ENCODE data around the gene GYG2.

The GYG2 gene

DNA sequence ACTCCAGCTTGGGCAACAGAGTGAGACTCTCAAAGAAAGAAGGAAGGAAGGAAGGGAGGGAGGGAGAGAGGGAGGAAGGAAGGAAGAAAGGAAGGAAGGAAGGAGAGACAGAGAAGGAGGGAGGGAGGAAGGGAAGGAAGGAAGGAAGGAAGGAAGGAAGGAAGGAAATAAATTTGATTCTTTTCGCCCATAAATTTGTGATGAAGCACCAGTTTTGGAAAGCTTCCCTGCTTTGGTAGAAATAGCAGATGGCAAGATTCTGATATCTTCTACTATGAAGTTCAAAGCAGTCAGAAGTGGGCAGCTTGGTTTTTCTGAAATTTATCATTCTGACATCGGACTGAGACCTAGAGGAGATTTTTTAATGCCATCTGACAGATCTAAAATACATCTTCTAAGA, 11.7 kb upstream of the GYG2 start:
- no peak for DNase-seq (ENCODE audit: low read depth, low spot score)

DNA sequence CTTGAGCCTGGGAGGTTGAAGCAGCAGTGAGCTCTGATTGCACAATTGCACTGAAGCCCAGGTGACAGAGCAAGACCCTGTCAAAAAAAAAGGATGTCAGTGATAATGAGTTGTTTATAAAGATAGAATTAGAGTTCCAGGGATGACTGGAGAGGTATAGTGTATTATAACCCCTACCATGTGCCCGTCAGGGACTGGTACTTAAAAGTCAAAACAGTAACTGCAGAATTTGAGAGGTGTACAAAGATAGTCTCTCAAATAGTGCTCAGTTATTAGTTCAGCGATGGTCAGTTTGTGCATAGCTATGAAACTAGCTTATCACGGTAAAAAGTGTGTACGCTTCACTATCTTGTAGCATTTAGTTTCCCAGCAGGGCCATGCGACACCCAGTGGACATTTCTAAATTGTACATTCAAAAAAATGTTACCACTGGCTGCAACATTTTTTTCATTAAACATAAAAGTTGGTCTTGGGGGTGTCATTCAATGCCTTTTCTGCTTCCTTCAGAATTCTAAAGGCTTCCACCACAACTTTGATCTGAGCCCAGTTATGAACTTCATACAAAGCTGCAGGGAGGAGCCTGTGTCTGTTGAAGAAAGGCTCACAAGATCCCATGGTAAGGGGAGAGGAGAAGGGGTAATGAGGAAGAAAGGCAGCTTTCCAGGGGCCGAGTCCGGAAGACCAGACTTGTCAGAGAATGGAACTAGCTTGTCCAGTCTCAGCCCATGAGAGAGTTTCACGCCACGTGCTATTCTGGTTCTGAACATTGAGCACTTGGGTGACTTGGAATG, 9.2 kb upstream of the GYG2 start:
- DNase-seq (ENCODE audit: low read depth, low spot score) = peak; percentile 31

DNA sequence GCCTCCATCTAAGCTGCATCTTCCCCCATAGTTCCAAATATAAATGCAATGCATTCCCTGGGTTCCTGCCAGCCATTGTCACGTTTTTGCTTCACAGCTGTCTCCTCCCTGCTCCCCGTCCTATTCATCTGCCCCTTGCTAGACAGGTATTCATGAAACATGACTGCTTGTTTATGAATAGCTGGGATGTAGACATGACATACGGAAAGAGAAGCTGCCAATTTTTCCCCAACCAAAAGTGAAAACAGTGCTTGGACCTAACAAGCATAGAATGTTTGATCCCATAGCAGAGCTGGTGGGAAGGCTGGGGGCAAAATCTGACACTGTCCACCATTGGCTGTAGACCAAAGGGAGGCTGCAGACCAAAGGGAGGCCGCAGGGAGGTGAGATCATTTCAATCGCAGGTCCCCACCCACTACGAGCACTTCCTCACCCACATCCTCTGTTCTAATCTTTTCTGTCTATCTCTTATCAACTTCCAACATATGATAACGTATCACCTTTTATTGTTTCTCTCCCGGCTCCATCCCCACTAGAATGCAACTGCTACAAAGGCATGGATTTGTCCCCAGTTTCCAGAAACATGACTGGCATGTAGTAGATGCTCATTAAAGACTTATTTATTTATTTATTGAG, 8.5 kb upstream of the GYG2 start:
- DNase-seq (ENCODE audit: low read depth, low spot score) = no peak

DNA sequence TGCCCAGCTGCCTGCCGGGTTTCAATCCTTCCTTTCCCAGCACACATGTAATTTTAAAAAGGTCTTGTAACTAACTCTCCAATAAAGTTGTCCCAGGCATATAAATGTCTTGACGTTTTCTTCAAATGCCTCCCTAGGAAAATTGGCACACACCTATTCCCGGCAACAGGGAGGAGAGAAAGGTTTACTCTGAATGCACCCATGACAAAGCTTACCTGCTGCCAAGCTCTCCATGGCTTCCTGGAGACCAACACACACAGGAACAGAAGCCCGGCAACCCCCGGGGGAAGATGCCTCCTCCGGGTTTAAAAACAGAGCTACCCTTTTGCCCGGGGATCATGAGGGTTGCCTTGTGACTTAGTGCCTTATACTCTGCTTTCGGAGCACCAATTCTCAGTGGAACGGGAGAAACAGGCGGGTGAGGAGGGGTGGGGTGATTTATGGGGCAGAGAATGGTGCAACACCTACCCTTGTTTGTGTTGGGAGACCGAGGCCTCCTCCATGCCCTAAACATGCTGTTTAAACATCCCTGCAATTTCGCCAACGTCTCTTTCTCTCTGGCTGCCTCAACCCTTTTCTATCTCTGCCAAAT, 4.8 kb upstream of the GYG2 start:
- DNase-seq (ENCODE audit: low read depth, low spot score) = no peak

DNA sequence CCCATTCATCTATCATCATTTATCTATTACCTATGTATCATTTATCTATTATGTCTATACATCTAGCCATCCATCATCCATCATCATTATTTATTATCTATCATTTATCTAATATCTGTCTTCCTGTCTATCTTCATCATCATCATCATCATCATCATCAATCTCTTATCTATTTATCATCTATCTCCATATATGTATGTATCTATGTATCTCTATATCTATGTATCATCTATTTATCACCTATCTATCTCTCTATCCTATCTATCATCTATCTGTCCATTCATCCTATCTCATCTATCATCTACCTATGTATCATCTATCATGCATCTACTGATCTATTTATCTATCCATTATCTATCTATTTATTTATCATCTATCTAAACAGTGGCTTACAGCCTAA, 3.8 kb upstream of the GYG2 start:
- no peak for DNase-seq (ENCODE audit: low read depth, low spot score)

DNA sequence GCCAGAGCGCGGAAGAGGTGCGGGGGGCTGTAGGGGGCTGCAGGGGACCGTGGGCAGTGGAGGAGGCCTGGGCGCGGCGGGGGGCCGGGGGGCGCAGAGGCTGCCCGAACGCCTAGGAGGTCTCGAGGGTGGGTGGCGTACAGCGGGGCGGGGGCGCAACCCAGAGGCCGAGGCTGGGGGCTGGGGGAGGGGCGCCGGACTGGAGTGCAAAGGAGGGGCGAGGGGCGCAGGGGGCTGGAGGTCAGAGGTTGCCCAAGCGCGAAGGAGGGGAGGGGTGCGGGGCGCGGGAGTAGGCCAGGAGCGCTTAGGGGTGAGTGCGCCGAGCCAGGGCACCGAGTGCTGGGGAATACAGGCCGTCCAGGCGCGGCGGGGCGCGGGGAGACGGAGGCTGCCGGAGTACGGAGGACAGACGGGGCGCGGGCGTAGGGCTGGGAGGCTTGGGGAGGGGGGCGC, 255 bp downstream of the GYG2 start:
- DNase-seq (ENCODE audit: low read depth, low spot score) = peak; percentile 17

DNA sequence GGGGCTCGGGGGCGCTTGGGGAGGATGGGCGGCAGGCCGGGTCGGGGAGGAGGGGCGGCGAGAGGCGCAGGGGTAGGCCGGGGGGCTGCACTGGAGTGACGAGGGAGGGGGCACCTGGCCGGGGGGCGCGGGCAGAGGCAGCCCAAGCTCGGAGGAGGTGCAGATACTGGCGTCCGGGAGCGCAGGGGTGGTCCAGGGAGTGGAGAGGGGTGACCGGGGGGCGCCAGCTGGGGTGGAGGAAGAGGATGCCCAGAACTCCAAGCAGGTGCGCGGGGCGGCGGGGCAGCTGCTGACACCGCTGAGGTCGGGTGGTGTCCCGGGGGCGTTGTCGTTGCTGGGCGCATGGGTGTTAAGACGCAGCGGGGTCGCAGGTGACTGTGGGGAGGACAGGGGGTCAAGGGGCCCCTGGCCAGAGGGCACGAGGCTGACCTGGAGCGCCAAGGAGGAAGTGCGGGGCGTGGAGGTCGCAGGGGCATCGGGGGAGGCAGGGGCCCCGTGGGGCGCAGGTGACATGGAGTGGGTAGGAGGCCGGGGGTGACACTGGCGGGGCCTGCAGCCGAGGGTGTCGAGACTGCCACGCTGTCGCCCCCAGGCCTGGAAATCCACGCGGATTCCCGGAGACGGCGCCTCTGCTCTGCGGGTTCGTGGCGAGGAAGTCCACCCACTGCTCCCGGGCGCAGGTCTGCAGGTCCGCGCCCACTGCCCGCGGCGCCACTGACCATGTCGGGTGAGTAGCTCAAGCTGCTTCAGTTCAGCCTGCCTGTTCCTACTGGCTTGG, 928 bp downstream of the GYG2 start:
- DNase-seq (ENCODE audit: low read depth, low spot score) = no peak

DNA sequence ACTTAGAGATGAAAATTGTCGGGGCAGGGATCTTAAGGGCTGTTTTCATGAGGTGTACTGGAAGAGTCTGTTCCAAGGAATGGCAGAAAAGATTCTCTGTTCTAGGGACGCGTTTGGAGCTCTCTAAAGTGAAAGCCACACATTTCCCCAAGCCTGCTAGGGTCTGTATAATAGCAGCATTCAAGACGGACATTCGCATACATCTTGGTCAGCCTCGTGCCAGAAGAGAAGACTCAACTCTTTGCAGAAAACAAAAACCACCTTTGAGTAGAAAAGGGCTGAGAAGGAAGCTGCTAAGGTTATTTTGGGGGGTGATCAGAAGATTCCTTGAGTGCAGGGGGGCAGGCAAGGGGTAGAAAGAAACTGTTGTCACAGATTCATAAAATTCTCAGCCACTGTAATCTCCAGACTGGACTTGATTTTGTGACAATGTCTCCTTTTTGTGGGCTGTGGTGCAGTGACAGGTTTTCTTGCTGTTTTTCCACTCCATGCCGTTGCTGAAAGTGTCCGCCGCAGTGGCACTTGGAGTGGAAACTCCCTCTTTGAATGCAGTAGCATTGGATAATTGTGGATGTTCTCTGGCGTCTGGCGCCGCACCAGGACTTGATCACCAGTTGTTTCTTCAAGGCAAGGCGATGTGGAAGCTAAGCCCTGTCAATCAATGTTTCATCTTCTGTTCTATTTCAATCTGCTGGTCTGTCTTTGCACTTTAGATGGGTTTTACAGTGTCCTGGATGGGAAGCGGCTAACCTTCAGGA, 2.9 kb downstream of the GYG2 start:
- no peak for DNase-seq (ENCODE audit: low read depth, low spot score)

DNA sequence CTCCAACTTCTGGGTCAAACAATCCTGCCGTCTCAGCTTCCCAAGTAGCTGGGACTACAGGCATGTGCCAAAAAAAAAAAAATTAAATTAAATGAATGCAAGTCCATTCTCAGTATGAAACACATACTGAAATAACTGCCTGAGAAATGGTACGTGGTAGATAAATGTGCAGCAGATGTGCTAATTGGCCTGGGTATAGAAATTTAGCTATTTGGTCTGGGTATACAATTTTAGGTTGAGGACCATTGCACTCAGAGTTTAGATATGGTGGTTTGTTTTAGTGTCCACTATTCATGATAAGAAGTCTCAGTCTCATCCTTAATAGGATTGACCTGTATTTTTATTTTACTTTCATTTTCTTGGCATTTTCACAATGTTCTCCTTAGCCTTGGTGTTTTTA, 9.2 kb downstream of the GYG2 start:
- no peak for DNase-seq (ENCODE audit: low read depth, low spot score)

DNA sequence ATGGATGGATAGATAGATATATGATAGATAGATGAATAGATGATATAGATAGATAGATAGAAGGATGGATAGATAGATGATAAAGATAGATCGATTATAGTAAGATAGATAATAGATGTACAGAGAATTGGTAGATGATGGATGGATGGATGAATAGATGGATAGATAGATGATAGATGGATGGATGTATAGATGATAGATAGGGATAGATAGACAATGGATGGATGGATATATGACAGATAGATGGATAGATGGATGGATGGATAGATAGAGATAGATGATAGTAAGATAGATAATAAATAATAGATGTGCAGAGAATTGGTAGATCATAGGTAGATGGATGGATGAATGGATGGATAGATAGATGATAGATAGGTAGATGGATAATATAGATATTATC, 12.2 kb downstream of the GYG2 start:
- DNase-seq (ENCODE audit: low read depth, low spot score) = no peak

DNA sequence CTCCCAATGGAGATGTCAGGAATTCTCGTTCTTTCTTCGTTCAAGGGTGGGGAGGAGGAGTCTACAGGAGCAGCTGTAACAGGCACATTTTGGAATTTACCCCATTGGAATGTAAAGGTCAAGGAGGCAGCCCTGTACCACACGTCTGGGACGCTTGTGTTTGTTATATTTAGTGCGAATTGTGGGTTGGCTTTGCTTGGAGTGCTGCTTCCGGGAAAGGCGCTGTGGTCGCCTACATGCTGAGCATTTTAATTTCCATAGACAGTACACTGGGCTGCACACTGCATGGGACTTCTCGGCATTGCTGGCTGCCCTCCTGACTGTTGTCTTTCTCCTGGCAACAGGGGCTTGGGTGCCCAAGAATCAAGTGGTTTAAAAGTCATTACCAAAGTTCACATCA, 12.8 kb downstream of the GYG2 start:
- DNase-seq (ENCODE audit: low read depth, low spot score) = peak; percentile 44

DNA sequence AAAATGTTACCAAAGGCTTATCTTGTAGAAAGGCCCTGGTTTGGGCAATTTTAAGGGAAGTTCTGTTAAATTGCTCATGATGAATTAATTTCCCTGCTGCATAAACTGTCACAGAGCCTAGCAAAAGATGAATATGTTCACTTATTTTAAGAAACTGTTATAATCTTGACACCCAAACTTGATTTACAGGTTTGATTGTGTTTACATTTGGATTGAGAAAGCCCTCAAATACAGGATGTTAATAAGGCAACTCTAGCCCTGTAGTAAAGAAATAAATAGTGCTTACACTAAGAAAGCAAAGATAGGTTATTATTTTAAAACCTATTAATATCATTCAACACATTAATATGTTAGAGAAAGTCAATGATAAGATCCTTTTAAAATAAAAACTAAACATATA, 18.3 kb downstream of the GYG2 start:
- no peak for DNase-seq (ENCODE audit: low read depth, low spot score)

DNA sequence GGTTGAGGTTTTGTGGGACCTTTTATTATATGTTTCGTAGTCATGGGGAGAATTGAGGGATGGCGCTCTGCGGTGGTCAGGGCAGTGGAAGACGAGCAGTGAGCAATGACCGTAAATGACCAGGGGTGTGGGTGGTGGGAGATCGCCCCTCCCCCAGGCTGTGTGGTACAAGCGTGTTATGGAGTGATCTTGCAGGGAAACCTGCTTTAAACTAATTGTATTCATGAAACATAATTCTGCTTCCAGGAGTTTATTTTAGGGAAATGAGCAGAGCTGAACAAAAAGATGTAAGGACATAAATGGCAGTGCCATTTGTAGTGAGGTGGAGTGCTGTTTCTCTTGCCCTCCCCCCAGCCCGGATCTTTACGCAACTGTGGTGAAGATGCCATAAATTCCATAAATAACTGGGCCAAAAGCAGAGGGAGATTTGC, 20.2 kb downstream of the GYG2 start:
- peak; percentile 81 for DNase-seq (ENCODE audit: low read depth, low spot score)

DNA sequence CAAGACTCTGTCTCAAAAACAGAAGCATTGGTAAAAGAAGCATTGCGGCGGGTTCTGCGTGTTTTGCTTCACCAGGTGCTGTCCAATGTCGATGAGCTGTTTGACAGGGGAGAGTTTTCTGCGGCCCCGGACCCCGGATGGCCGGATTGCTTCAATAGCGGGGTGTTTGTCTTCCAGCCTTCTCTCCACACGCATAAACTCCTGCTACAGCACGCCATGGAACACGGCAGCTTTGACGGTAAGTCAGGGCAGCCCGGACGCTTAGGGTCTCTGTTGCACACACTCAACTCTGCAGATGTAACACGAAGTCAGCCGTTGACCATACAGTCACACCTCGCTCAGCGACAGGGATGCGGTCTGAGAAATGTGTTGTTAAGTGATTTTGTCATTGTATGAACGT, 26.2 kb downstream of the GYG2 start:
- no peak for DNase-seq (ENCODE audit: low read depth, low spot score)

DNA sequence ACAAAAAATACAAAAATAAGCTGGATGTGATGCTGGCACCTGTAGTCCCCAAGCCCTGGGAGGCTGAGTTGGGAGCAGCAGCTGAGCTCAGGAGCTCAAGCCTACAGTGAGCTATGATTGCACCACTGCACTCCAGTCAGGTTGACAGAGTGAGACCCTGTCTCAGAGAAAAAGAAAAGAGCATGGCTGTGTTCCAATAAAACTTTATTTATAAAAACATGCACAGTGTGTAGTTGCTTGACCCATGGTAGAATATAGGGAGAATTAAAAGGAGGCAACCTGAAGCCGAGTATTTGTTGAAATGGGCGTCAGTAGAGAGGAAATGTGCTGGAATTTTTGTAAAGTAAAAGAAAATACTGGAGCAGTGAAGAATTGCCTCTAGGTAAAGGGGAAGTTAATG, 27.0 kb downstream of the GYG2 start:
- DNase-seq (ENCODE audit: low read depth, low spot score) = no peak

DNA sequence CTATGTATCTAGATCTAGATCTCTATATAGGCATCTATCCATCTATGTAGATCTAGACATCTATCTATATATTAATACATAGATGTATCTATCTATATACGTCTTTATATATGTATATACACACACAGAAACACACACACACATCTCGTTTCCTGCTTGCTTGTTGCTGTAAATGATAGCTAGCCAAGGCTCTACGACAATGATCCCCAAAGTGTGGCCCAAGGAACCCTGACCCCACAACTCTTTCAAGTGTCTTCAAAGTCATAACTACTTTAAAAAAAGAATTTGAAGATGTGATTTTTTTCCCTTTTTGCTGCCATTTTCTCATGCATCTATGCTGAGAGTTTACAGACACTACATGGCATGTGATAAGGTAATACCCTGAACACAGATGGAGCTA, 28.8 kb downstream of the GYG2 start:
- DNase-seq (ENCODE audit: low read depth, low spot score) = no peak

DNA sequence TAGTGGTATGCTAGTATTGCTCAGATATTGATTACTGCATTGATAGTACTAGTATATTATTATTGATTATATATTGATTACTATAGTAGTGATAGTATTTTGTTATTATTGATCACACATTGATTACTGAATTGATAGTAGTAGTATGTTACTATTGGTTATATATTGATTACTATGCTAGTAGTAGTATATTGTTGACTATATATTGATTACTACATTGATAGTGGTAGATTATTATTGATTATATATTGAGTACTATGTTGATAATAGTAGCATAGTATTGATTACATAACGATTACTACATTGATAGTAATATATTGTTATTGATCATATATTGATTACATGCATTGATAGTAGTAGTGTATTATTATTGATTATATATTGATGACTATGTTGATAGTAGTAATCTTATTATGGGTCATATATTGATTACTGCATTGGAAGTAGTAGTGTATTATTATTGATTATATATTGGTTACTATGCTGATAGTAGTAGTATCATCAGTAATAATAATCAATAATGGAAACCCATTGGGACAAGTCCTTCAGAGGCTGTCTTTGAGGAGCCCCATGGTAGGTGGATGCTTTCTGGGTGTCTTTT, 30.6 kb downstream of the GYG2 start:
- DNase-seq (ENCODE audit: low read depth, low spot score) = no peak

DNA sequence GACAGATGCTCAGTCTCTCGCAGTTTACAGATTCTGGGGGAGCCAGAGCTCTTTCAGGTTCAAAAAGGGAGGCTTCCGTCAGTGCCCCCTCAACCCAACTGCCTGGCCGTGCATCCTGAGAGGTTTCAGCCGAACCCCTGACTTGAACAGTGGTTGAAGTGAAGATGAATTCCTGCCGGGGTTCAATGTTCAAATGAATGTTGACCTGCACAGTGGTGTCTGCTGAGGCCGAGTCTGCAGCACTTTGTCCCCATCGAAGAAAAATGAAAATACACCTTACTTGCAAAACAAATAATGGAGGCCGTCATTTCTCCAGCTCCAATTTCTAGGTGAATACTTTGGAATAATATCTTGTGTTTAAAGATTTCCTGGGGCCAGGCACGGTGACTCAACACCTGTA, 33.7 kb downstream of the GYG2 start:
- DNase-seq (ENCODE audit: low read depth, low spot score) = no peak

DNA sequence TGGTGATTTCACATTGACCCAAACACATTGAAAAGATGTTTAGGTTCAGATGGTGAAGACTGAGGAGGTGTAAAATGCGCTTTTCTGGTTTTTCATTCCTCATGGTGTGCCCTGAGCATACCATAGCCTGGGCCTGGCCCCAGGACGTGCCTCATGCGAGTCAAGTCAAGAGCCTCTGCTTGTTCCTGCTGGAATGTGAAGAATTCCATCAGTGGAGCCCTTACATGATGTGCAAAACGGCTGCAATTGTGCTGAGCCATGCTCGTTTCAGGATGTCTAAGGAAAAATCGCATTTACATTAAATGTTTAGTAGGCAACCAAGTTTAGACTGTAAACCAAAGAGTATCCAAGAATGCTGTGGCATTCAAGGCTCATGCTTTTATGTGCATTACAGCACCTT, 34.9 kb downstream of the GYG2 start:
- peak; percentile 44 for DNase-seq (ENCODE audit: low read depth, low spot score)

DNA sequence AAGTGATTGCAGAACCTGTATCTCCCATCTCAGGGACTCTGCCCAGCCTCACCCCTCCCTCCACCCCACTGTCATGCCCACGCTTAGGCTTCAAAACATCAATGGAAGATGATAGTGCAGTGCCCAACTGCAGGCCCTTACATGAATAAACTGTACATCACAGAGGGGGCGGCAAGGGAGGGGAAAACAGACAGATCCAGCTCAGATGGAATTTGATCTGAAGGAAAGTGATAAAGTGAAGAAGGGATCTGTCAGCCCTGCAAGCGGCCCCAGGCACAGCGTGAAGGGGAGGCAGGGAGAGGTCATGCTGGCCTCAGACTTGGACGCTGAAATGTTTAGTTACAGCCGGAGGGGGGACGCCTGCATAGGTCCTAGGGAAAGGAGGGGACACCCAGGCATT, 38.5 kb downstream of the GYG2 start:
- no peak for DNase-seq (ENCODE audit: low read depth, low spot score)

DNA sequence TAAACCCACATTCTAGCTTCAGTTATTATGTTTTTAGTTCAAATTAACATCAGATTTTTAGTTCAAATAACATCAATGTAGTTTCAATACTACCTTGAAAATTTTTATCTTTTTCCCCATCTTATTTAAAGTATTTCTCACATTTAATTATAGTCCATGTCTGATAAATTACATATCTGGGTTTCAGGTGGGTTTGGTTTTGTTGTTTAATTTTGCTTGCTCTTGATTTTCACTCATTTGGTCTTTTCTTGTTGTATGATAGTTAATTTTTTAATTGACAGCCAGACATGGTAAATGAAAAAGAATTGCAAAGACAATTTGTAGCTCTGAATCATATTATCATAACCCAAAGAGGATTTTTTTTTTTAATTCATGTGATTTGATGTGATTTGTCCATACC, 41.9 kb downstream of the GYG2 start:
- no peak for DNase-seq (ENCODE audit: low read depth, low spot score)
